AG09319 (cell line): ENCODE measurements around the gene GPRASP3.
"Not testable (repeated sequence)": the region's sequence is repeated elsewhere in the genome, so short reads cannot be mapped to it uniquely, and the experiment has no call there.

Experiments used
- DNase-seq: peaks from one replicate; pipeline ENCODE4 v3.0.0-alpha.2; 2010; ENCODE audit warnings: low read depth; ENCODE audit errors: extremely low read depth
- TF ChIP-seq, protein P1 (sequence below): IDR thresholded peaks from 2 replicates; pipeline ENCODE4 v1.5.1; 2011; ENCODE audit warnings: low read depth, mild to moderate bottlenecking, inconsistent platforms, low read length, moderate library complexity

Gene GPRASP3, protein sequence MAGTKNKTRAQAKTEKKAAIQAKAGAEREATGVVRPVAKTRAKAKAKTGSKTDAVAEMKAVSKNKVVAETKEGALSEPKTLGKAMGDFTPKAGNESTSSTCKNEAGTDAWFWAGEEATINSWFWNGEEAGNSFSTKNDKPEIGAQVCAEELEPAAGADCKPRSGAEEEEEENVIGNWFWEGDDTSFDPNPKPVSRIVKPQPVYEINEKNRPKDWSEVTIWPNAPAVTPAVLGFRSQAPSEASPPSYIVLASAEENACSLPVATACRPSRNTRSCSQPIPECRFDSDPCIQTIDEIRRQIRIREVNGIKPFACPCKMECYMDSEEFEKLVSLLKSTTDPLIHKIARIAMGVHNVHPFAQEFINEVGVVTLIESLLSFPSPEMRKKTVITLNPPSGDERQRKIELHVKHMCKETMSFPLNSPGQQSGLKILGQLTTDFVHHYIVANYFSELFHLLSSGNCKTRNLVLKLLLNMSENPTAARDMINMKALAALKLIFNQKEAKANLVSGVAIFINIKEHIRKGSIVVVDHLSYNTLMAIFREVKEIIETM

DNA sequence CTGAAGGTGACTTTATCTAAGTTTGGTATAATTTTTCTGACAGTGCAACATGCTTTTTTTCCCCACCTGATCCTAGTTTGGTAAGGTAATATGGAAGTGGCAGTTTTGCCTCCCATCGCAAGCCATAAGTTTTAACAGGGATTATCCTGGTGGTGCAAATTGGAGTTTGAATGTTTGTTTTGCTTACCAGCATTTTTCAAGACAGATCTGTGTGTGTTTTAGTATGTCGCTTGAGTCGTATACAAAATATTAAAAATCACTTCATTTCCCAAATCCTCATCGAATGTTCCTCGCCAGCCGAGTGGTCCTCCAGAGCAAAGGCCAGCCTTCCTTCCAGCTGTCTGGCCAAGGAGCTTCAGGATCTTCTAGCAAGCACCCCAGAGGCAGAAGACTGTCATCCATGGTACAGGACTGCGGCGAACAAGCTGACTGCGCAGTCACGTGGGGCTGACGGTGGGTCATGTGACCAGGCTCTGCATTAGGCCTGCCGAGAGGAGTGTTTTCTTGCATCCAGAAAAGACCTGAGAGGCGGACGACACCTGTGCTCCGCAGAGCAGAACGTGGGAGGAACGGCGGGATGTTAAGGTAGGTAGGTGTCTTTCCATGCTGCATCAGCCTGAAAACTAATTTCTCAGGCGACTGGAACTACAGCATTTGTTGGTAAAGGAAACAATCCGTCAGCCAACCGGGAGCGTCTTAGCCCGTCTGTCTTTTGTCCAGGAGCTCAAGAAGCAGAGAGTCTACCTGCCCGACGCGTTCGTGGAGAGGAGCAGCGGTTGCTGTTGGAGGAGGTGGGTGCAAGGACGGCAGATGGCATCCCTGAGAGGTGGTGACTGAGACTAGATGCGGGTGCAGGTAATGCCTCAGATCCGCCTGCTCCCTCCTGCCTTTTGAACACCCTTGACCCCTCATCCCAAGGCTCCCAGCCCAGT, at the start of gene GPRASP3:
TSS of gene GPRASP3 (plus strand) at position 507 of the 932 bp plus-strand sequence. CDS start 28,253 bp downstream, outside the sequence.
- TF ChIP-seq, protein P1, sequence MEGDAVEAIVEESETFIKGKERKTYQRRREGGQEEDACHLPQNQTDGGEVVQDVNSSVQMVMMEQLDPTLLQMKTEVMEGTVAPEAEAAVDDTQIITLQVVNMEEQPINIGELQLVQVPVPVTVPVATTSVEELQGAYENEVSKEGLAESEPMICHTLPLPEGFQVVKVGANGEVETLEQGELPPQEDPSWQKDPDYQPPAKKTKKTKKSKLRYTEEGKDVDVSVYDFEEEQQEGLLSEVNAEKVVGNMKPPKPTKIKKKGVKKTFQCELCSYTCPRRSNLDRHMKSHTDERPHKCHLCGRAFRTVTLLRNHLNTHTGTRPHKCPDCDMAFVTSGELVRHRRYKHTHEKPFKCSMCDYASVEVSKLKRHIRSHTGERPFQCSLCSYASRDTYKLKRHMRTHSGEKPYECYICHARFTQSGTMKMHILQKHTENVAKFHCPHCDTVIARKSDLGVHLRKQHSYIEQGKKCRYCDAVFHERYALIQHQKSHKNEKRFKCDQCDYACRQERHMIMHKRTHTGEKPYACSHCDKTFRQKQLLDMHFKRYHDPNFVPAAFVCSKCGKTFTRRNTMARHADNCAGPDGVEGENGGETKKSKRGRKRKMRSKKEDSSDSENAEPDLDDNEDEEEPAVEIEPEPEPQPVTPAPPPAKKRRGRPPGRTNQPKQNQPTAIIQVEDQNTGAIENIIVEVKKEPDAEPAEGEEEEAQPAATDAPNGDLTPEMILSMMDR, result no peak
- peak; percentile 34 for DNase-seq

DNA sequence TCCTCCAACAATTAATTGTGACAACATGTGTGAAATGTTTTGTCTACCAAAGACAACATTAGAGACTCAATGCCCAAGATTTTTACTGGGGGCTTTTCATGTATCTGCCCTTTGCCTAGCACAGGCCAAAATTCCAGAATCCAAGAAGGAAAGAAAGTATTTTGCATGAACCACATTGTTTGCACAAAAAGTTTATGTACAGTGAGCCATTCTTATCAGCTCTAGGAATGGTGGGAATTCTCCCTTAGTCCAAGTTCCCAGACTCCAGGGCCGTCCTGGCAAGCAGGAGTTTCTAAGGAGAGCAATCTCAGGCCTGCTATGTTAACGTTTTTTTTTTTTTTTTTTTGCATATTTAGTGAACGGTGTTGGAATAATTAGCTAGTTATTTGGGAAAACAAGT, 47.7 kb upstream of the GPRASP3 start:
- TF ChIP-seq, protein P1, result no peak
- DNase-seq, result no peak

DNA sequence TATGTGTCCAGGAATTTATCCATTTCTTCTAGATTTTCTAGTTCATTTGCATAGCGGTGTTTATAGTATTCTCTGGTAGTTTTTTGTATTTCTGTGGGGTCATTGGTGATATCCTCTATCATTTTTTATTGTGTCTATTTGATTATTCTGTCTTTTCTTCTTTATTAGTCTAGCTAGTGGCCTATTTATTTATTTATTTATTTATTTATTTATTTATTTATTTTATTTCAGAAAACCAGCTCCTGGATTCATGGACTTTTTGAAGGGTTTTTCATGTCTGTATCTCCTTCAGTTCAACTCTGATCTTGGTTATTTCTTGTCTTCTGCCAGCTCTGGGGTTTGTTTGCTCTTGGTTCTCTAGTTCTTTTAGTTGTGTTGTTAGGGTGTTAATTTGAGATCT, 43.1 kb upstream of the GPRASP3 start:
- not testable (repeated sequence) for DNase-seq

DNA sequence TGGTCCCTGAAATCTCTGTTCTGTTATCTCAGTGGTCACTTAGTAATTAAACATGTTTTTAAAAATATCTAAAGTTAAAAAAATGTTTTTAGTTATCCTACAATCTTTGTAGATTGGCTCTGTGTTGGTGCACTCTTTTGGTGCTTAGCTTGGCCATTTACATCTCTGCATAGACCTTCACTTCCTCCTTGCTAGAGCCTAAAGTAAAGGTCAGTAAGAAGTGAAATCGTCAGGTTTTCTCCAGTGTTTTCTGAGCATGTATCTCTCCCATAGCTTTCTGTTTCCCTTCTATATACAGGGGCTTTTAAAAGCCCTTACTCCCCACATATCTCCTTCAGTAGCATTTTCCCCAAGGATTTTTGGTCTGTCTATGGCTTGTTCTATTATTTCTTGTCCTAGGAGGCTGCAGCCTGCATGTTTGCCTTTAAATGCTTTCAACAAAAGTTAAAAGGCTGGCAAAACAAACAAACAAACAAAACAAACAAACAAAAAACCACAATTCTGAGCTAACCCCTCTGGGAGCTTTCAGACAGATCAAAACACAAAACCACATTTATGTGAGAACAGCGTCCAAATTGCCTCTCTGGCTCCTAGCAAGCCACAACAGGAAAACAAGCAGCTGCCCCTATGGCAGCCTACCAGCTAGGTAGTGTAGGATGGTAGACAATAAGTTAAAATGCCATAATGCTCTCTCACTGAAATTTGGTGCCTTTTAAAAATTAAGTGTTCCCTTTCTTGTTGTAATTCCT, 35.6 kb upstream of the GPRASP3 start:
- DNase-seq, result no peak
- TF ChIP-seq, protein P1, result no peak

DNA sequence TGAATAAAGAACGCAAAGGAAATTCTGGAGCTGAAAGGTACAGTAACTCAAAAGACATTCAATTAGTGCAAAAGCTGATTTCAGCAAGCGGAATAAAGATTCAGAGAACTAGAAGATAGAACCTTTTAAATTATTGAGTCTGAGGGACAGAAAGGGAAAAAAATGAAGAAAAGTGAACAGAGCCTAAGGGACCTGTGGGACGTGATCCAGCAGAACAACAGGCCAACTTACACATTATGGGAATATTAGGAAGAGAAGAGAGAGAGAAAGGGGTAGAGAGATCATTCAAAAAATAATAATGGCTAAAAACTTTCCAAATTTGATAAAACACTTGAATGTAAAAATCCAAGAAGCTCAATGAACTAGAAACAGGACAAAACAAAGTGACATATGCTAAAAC, 25.8 kb upstream of the GPRASP3 start:
- TF ChIP-seq, protein P1, result no peak
- DNase-seq, result no peak

DNA sequence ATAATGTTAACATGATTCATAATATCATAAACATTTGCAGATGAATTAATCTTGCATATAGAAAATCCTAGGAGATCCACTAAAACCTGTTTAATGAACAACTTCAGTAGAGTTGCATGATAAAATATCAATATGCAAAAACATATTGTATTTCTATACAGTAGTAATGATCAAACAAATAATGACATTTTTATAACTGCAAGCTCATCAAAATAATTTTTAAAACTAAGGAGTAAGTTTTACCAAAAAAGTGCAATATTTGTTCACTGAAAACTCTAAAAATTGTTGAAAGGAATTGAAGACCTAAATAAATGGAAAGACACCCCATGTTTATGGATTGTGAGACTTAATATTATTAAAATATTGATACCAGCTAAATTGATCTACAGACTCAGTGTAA, 24.2 kb upstream of the GPRASP3 start:
- TF ChIP-seq, protein P1, result no peak

DNA sequence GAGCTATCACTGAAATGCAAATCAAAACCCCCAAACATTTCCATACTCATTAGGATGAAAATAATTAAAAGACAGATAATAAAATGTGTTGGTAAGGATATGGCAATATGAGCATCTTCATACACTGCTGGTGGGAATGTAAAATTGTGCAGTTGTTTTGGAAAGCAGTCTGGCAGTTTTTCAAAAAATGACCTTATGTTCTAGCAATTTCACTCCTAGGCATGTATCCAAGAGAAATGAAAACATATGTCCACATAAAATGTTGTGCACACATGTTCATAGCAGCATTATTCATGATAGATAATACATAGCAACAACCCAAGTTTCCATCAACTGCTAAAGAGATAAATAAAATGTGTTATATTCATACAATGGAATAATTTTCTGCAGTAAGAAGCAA, 23.0 kb upstream of the GPRASP3 start:
- TF ChIP-seq, protein P1, result no peak
- no peak for DNase-seq

More for the DNA sequence above, 24.2 kb upstream of the GPRASP3 start:
- DNase-seq, result no peak
